Activated naive CD8-positive, alpha-beta T cell treated with anti-CD3 and anti-CD28 coated beads, Interleukin-2, amount 10 ng/mL, durations not matched to agents 7 days and 5 days (primary cell): Measurements from ENCODE around the gene HMCN1. TPM values are rescaled to one million over a fixed set of nuclear protein-coding genes. Genes with fewer than 3 reads are reported as not detected.

Experiments used
- ATAC-seq: fragments of 150-1000 bp; cut with Tn5 transposase; one replicate; pipeline ENCODE4 v1.10.0; 2021; ENCODE audit warnings: low read depth, moderate library complexity
- POLR2A ChIA-PET: fragments of 350-600 bp; sonication (Branson Sonifier 250); formaldehyde crosslinking; loops from one replicate; lab custom pipeline; 2021; ENCODE audit warnings: antibody characterized with exemption; lab: Charles Lee
- DNase-seq: peaks from one replicate; pipeline ENCODE4 v3.0.0; 2021
- H3K27ac Mint-ChIP-seq: one replicate; pipeline ENCODE4 v1.8.0; 2022; ENCODE audit warnings: mild to moderate bottlenecking, mixed read lengths
- H3K27me3 Mint-ChIP-seq: one replicate; pipeline ENCODE4 v1.8.0; 2022; ENCODE audit warnings: mild to moderate bottlenecking, moderate library complexity, mixed read lengths
- H3K36me3 Mint-ChIP-seq: one replicate; pipeline ENCODE4 v1.8.0; 2021; ENCODE audit warnings: mild to moderate bottlenecking, mixed read lengths
- H3K4me1 Mint-ChIP-seq: one replicate; pipeline ENCODE4 v1.8.0; 2021; ENCODE audit warnings: mixed read lengths
- H3K4me3 Mint-ChIP-seq: one replicate; pipeline ENCODE4 v1.8.0; 2022; ENCODE audit warnings: mild to moderate bottlenecking, moderate library complexity, mixed read lengths
- H3K9me3 Mint-ChIP-seq: one replicate; pipeline ENCODE4 v1.8.0; 2021; ENCODE audit warnings: mixed read lengths
- total RNA-seq, 2 experiments: library from RNA; stranded (reverse); gene quantifications; one replicate each; pipeline ENCODE4 v1.2.3, GENCODE V29; 2021

Gene HMCN1
- total RNA-seq, 2 experiments from 2014 or later = 0.34 to 0.55 TPM

- Mint-ChIP-seq H3K9me3 (no peaks in the 10 kb centered on the region), H3K4me3 (no peak overlapping the region), H3K27me3 (peaks cover 12% of the 10 kb centered on the region), H3K4me1 (no peaks in the 10 kb centered on the region), H3K36me3 (no peaks in the 10 kb centered on the region), H3K27ac (no peak overlapping the region)
- no peak for DNase-seq
- ATAC-seq = no peak
- POLR2A ChIA-PET = no interaction called here
These were observed 453.4 kb downstream of the HMCN1 start for GRCh38 chr1:186187601-186188000.

- H3K4me1 Mint-ChIP-seq = no peaks in the 10 kb centered on the region
- no peaks in the 10 kb centered on the region for H3K36me3 Mint-ChIP-seq
- POLR2A ChIA-PET = no interaction called here
- no peaks in the 10 kb centered on the region for H3K9me3 Mint-ChIP-seq
- H3K4me3 Mint-ChIP-seq = no peak overlapping the region
- no peak overlapping the region for H3K27ac Mint-ChIP-seq
- no peak for DNase-seq
- ATAC-seq = no peak
- H3K27me3 Mint-ChIP-seq = peaks cover 12% of the 10 kb centered on the region
These were observed 453.9 kb downstream of the HMCN1 start for GRCh38 chr1:186188004-186188539.

GRCh38 chr1:186188736-186189135, 454.5 kb downstream of the HMCN1 start:
- Mint-ChIP-seq H3K9me3 (no peaks in the 10 kb centered on the region), H3K27me3 (peaks cover 12% of the 10 kb centered on the region), H3K4me3 (no peak overlapping the region), H3K36me3 (no peaks in the 10 kb centered on the region), H3K27ac (no peak overlapping the region), H3K4me1 (no peaks in the 10 kb centered on the region)
- DNase-seq = no peak
- no peak for ATAC-seq
- POLR2A ChIA-PET = no interaction called here

GRCh38 chr1:186189156-186189555, 455.0 kb downstream of the HMCN1 start:
- H3K27me3 Mint-ChIP-seq = peaks cover 12% of the 10 kb centered on the region
- H3K27ac Mint-ChIP-seq = no peak overlapping the region
- no peaks in the 10 kb centered on the region for H3K9me3 Mint-ChIP-seq
- no peaks in the 10 kb centered on the region for H3K4me1 Mint-ChIP-seq
- DNase-seq (no peak), ATAC-seq (no peak)
- H3K4me3 Mint-ChIP-seq = no peak overlapping the region
- no peaks in the 10 kb centered on the region for H3K36me3 Mint-ChIP-seq
- POLR2A ChIA-PET = no interaction called here

- POLR2A ChIA-PET = no interaction called here
- H3K4me3 Mint-ChIP-seq = no peak overlapping the region
- H3K27me3 Mint-ChIP-seq = peaks cover 8% of the 10 kb centered on the region
- no peak overlapping the region for H3K27ac Mint-ChIP-seq
- DNase-seq (no peak), ATAC-seq (no peak)
- H3K9me3 Mint-ChIP-seq = no peaks in the 10 kb centered on the region
- no peaks in the 10 kb centered on the region for H3K4me1 Mint-ChIP-seq
- no peaks in the 10 kb centered on the region for H3K36me3 Mint-ChIP-seq
These were observed 457.3 kb downstream of the HMCN1 start for GRCh38 chr1:186191511-186191910.

GRCh38 chr1:186193224-186193623, 459.0 kb downstream of the HMCN1 start:
- H3K4me3 Mint-ChIP-seq = no peak overlapping the region
- no peaks in the 10 kb centered on the region for H3K36me3 Mint-ChIP-seq
- H3K27ac Mint-ChIP-seq = no peak overlapping the region
- peaks cover 7% of the 10 kb centered on the region for H3K27me3 Mint-ChIP-seq
- no peak for ATAC-seq
- H3K9me3 Mint-ChIP-seq = no peaks in the 10 kb centered on the region
- no peaks in the 10 kb centered on the region for H3K4me1 Mint-ChIP-seq
- POLR2A ChIA-PET = no interaction called here
- no peak for DNase-seq

- Mint-ChIP-seq H3K36me3 (no peaks in the 10 kb centered on the region), H3K9me3 (no peaks in the 10 kb centered on the region), H3K27me3 (peaks cover 7% of the 10 kb centered on the region), H3K4me1 (no peaks in the 10 kb centered on the region), H3K27ac (no peak overlapping the region), H3K4me3 (no peak overlapping the region)
- DNase-seq (no peak), ATAC-seq (no peak)
- POLR2A ChIA-PET = no interaction called here
These were observed 460.0 kb downstream of the HMCN1 start for GRCh38 chr1:186194107-186194756.

GRCh38 chr1:186195377-186195931, 461.3 kb downstream of the HMCN1 start:
- peaks cover 5% of the 10 kb centered on the region for H3K27me3 Mint-ChIP-seq
- no peaks in the 10 kb centered on the region for H3K36me3 Mint-ChIP-seq
- H3K9me3 Mint-ChIP-seq = no peaks in the 10 kb centered on the region
- no peak overlapping the region for H3K4me3 Mint-ChIP-seq
- DNase-seq (no peak), ATAC-seq (no peak)
- no peaks in the 10 kb centered on the region for H3K4me1 Mint-ChIP-seq
- H3K27ac Mint-ChIP-seq = no peak overlapping the region
- POLR2A ChIA-PET = no interaction called here

GRCh38 chr1:186202271-186202764, 468.1 kb downstream of the HMCN1 start:
- Mint-ChIP-seq H3K9me3 (no peaks in the 10 kb centered on the region), H3K27me3 (peaks cover 31% of the 10 kb centered on the region), H3K4me3 (no peak overlapping the region), H3K36me3 (no peaks in the 10 kb centered on the region), H3K27ac (no peak overlapping the region), H3K4me1 (peaks cover 11% of the 10 kb centered on the region)
- POLR2A ChIA-PET = no interaction called here
- ATAC-seq (no peak), DNase-seq (no peak)

GRCh38 chr1:186202776-186203175, 468.6 kb downstream of the HMCN1 start:
- no peak overlapping the region for H3K27ac Mint-ChIP-seq
- no peak for DNase-seq
- peaks cover 11% of the 10 kb centered on the region for H3K4me1 Mint-ChIP-seq
- H3K4me3 Mint-ChIP-seq = no peak overlapping the region
- POLR2A ChIA-PET = no interaction called here
- H3K36me3 Mint-ChIP-seq = no peaks in the 10 kb centered on the region
- ATAC-seq = no peak
- no peaks in the 10 kb centered on the region for H3K9me3 Mint-ChIP-seq
- H3K27me3 Mint-ChIP-seq = peaks cover 34% of the 10 kb centered on the region

GRCh38 chr1:186206048-186206570, 471.9 kb downstream of the HMCN1 start:
- no peaks in the 10 kb centered on the region for H3K9me3 Mint-ChIP-seq
- no peak for DNase-seq
- peaks cover 11% of the 10 kb centered on the region for H3K4me1 Mint-ChIP-seq
- peaks cover 54% of the 10 kb centered on the region for H3K27me3 Mint-ChIP-seq
- no peaks in the 10 kb centered on the region for H3K36me3 Mint-ChIP-seq
- no peak overlapping the region for H3K27ac Mint-ChIP-seq
- POLR2A ChIA-PET = no interaction called here
- no peak for ATAC-seq
- no peak overlapping the region for H3K4me3 Mint-ChIP-seq

GRCh38 chr1:186207391-186208085, 473.3 kb downstream of the HMCN1 start:
- Mint-ChIP-seq H3K36me3 (no peaks in the 10 kb centered on the region), H3K27ac (no peak overlapping the region), H3K4me1 (peaks cover 11% of the 10 kb centered on the region), H3K27me3 (peaks cover 54% of the 10 kb centered on the region), H3K4me3 (no peak overlapping the region), H3K9me3 (no peaks in the 10 kb centered on the region)
- no peak for ATAC-seq
- POLR2A ChIA-PET = no interaction called here
- no peak for DNase-seq

GRCh38 chr1:186208405-186209129, 474.4 kb downstream of the HMCN1 start:
- Mint-ChIP-seq H3K36me3 (no peaks in the 10 kb centered on the region), H3K4me3 (no peak overlapping the region), H3K4me1 (peaks cover 11% of the 10 kb centered on the region), H3K27me3 (peaks cover 54% of the 10 kb centered on the region), H3K9me3 (no peaks in the 10 kb centered on the region), H3K27ac (no peak overlapping the region)
- ATAC-seq (no peak), DNase-seq (no peak)
- POLR2A ChIA-PET = no interaction called here
